MCF 10A (cell line): ENCODE data around the gene TMEM204. TPM values are rescaled to one million over a fixed set of nuclear protein-coding genes. Genes with fewer than 3 reads are reported as not detected.

Source experiments
- BruUV-seq: library from RNA; stranded (reverse); fragments of 400-500 nt; replicated peaks from 2 replicates; lab custom pipeline; 2021; lab: Mats Ljungman, UMichigan
- CTCF ChIA-PET: fragments of 300-600 bp; sonication (Branson Sonifier 250); formaldehyde crosslinking; extraction: SDS; loops from one replicate; lab custom pipeline; 2021; ENCODE audit warnings: antibody characterized with exemption, inconsistent platforms; lab: Yijun Ruan, JAX
- POLR2A ChIA-PET: fragments of 300-600, 350-650 bp; sonication (Branson Sonifier 250); formaldehyde crosslinking; extraction: SDS; loops from one replicate; lab custom pipeline; 2020; ENCODE audit warnings: antibody characterized with exemption, inconsistent platforms; lab: Yijun Ruan, JAX
- DNase-seq: peaks from one replicate; pipeline ENCODE4 v3.0.0-alpha.2; 2018; ENCODE audit not compliant: unreplicated experiment
- H3K27ac Mint-ChIP-seq: one replicate; pipeline ENCODE4 v1.8.0; 2022; ENCODE audit warnings: mild to moderate bottlenecking, low read depth, mixed read lengths; ENCODE audit not compliant: unreplicated experiment
- H3K27me3 Mint-ChIP-seq: one replicate; pipeline ENCODE4 v1.8.0; 2022; ENCODE audit warnings: mixed read lengths; ENCODE audit not compliant: insufficient read depth, unreplicated experiment
- H3K36me3 Mint-ChIP-seq: one replicate; pipeline ENCODE4 v1.8.0; 2022; ENCODE audit warnings: mild to moderate bottlenecking, moderate library complexity, mixed read lengths; ENCODE audit not compliant: insufficient read depth, unreplicated experiment
- H3K4me1 Mint-ChIP-seq: one replicate; pipeline ENCODE4 v1.8.0; 2022; ENCODE audit warnings: mixed read lengths; ENCODE audit not compliant: insufficient read depth, unreplicated experiment
- H3K4me3 Mint-ChIP-seq: one replicate; pipeline ENCODE4 v1.8.0; 2022; ENCODE audit warnings: mild to moderate bottlenecking, moderate library complexity, mixed read lengths; ENCODE audit not compliant: unreplicated experiment
- H3K9me3 Mint-ChIP-seq: one replicate; pipeline ENCODE4 v1.8.0; 2022; ENCODE audit warnings: mixed read lengths; ENCODE audit not compliant: unreplicated experiment
- intact Hi-C: fragments of 100-400 bp; cut with micrococcal nuclease; formaldehyde crosslinking; loops from 2 replicates; pipeline ENCODE4 v1.14.1; 2022
- total RNA-seq: library from RNA; stranded (reverse); gene quantifications from 2 replicates; pipeline ENCODE4 v1.2.3, GENCODE V29; 2022
- TF ChIP-seq, protein P1 (sequence below): fragments of 200-600 bp; IDR thresholded peaks from one replicate; pipeline ENCODE4 v1.8.0; 2022; ENCODE audit warnings: antibody characterized with exemption, mild to moderate bottlenecking; ENCODE audit not compliant: unreplicated experiment

TMEM204 gene
- total RNA-seq, 1 experiment from 2014 or later, result not detected

DNA sequence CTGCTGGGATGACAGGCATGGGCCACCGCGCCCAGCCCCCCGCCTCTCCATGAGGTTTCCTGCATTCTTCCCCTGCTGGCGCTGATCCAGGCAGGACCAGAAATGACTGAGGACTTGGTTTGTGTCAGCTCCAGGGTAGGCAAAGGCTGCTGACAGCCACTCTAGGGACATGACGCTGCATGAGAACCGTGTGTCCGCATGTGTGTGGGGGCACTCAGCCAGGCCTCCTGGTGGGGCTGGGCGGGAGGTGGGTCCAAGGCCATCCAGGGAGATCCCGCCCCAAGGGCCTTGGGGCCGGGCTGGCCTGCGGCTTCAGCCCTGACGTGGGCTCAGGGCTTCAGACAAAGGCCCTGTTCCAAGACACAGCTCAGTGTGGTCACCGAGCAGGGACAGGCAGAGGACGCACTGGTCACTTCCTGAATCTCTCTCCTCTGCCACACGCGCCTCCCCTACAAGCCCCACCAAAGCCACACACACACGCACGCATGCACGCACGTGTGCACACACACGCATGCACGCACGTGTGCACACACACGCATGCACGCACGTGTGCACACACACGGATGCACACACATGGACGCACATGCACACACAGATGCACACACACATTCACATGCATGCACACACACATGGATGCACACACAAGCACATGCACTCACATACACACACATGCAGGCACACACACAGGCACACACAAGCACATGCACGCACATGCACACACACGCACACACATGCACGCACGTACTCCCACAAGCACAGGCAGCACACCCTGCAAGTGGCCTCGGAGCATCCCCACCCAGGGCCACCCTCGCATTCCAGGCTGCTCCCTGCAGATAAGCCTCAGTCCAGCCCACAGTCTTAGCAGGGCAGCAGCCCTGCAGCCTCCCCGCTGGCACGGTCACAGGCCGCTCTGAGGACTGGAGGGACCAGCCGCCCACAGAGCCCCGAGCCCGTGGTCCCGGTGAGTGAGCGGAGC, 5.3 kb upstream of the TMEM204 start:
- Mint-ChIP-seq H3K4me1 (no peaks in the 10 kb centered on the region), H3K4me3 (no peak overlapping the region), H3K27ac (no peak overlapping the region), H3K9me3 (no peaks in the 10 kb centered on the region), H3K36me3 (peaks cover 3% of the 10 kb centered on the region), H3K27me3 (no peaks in the 10 kb centered on the region)
- TF ChIP-seq, protein P1, sequence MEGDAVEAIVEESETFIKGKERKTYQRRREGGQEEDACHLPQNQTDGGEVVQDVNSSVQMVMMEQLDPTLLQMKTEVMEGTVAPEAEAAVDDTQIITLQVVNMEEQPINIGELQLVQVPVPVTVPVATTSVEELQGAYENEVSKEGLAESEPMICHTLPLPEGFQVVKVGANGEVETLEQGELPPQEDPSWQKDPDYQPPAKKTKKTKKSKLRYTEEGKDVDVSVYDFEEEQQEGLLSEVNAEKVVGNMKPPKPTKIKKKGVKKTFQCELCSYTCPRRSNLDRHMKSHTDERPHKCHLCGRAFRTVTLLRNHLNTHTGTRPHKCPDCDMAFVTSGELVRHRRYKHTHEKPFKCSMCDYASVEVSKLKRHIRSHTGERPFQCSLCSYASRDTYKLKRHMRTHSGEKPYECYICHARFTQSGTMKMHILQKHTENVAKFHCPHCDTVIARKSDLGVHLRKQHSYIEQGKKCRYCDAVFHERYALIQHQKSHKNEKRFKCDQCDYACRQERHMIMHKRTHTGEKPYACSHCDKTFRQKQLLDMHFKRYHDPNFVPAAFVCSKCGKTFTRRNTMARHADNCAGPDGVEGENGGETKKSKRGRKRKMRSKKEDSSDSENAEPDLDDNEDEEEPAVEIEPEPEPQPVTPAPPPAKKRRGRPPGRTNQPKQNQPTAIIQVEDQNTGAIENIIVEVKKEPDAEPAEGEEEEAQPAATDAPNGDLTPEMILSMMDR, result no peak
- CTCF ChIA-PET, result interaction anchor here (0.6 to 0.7 kb wide), 2 partner anchors 56 to 532 kb away, joined by 3 to 4 read pairs; no protein-coding TSS in a partner anchor
- no peak for DNase-seq
- intact Hi-C loops, result no loop called here
- POLR2A ChIA-PET, result interaction anchor here (0.7 kb wide), 1 partner anchor 84 kb away, joined by 3 read pairs; the partner anchor contains the start of genes CRAMP1 and IFT140
- no TSS peak for BruUV-seq

DNA sequence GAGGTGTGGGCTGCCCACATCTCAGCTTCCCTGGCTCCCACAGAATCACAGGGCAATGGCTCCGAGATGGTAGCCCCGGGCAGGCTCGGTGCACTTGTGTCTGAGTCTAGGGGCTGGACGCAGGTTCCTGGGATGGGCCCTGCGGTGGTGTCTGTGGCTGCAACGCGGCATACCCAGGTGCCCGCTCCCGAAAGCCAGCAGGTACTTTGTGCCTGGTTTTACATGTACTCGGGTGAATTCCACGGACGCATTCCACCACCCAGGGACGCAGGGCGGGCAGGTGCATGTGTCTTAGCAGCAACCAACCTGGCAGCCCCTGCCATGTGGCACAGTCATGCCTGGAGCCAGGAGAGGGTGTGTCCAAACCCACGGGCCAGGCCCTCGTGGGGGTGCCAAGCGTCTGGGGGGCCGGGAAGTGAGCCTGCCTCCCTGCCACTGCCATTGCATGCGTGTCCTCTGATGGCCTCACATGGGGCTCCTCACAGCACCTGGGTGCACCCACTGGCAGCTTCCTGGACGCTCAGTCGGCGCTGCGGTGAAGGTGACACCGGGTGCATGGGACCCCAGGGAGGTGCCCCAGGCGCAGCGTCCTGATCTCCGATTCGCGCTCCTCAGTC, 4.4 kb upstream of the TMEM204 start:
- H3K4me1 Mint-ChIP-seq, result no peaks in the 10 kb centered on the region
- H3K36me3 Mint-ChIP-seq, result no peaks in the 10 kb centered on the region
- DNase-seq, result no peak
- H3K9me3 Mint-ChIP-seq, result no peaks in the 10 kb centered on the region
- H3K27me3 Mint-ChIP-seq, result no peaks in the 10 kb centered on the region
- no peak overlapping the region for H3K4me3 Mint-ChIP-seq
- no TSS peak for BruUV-seq
- ChIA-PET CTCF (interaction anchor here (0.6 kb wide), 1 partner anchor 45 kb away, joined by 3 read pairs; no protein-coding TSS in a partner anchor), POLR2A (no interaction called here)
- intact Hi-C loops, result no loop called here
- no peak overlapping the region for H3K27ac Mint-ChIP-seq
- TF ChIP-seq, protein P1, result no peak

DNA sequence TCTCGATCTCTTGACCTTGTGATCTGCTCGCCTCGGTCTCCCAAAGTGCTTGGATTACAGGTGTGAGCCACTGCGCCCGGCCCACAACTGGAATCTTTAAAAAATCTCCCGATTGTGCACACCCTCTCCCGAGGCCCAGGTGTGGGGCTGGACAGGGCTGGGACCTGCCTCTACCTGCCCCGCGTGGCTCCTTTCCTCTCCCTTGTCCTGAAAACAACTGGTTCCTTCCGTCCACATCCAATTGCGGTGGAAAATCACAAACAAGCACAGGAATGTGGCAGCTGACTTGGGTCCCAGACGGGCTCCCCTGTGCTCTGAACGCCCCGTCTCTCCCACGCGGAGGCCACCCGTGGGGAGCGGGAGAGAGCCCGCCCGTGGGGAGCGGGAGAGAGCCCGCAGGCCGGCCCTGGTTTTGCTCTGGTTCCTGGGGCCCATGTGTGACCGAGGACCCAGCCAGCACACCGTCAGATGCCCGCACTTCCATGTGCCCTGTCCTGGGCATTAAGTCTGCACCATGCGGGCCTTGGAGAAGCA, 3.0 kb upstream of the TMEM204 start:
- ChIA-PET CTCF (no interaction called here), POLR2A (no interaction called here)
- BruUV-seq, result no TSS peak
- Mint-ChIP-seq H3K4me3 (no peak overlapping the region), H3K36me3 (no peaks in the 10 kb centered on the region), H3K9me3 (no peaks in the 10 kb centered on the region), H3K27ac (no peak overlapping the region), H3K4me1 (no peaks in the 10 kb centered on the region), H3K27me3 (no peaks in the 10 kb centered on the region)
- TF ChIP-seq, protein P1, result no peak
- intact Hi-C loops, result no loop called here
- DNase-seq, result no peak
